WI38 (cell line): ENCODE data around the gene SP9.

Experiments
- H3K4me3 ChIP-seq: 2 replicates; pipeline ENCODE4 v1.5.1; 2011; ENCODE audit warnings: low read depth, mild to moderate bottlenecking, control low read depth, low read length
- CTCF ChIP-seq: IDR thresholded peaks from 2 replicates; pipeline ENCODE4 v1.5.1; 2012; ENCODE audit warnings: low read depth, mild to moderate bottlenecking, control low read depth, low read length

Gene SP9

GRCh38 chr2:174334781-174335251 lies at the start of gene SP9:
Gene SP9 (plus strand): TSS chr2:174334954. CDS start chr2:174335093, 139 bp downstream.
- TF ChIP-seq CTCF, result no peak
- H3K4me3 ChIP-seq, result peak within 1 kb of the TSS; percentile 23; the same call in 1 of the 2 replicates

- TF ChIP-seq CTCF, result no peak
- H3K4me3 ChIP-seq, result no peak overlapping the region
Observed at GRCh38 chr2:174286172-174286571, 48.6 kb upstream of the SP9 start.

GRCh38 chr2:174292908-174293307 lies 41.8 kb upstream of the SP9 start:
- no peak overlapping the region for H3K4me3 ChIP-seq
- no peak for TF ChIP-seq CTCF

GRCh38 chr2:174300114-174300513 lies 34.6 kb upstream of the SP9 start:
- TF ChIP-seq CTCF, result no peak
- H3K4me3 ChIP-seq, result no peak overlapping the region

GRCh38 chr2:174312581-174313234 lies 22.0 kb upstream of the SP9 start:
- no peak for TF ChIP-seq CTCF

GRCh38 chr2:174322149-174322548 lies 12.6 kb upstream of the SP9 start:
- H3K4me3 ChIP-seq, result no peak overlapping the region
- no peak for TF ChIP-seq CTCF

More at GRCh38 chr2:174312581-174313234, 22.0 kb upstream of the SP9 start:
- H3K4me3 ChIP-seq, result no peak overlapping the region

- no peak for TF ChIP-seq CTCF
Observed at GRCh38 chr2:174322746-174323145, 12.0 kb upstream of the SP9 start.

More at GRCh38 chr2:174322746-174323145, 12.0 kb upstream of the SP9 start:
- no peak overlapping the region for H3K4me3 ChIP-seq
